ENCODE measurements around the gene TEAD1. TPM values are rescaled to one million over a fixed set of nuclear protein-coding genes. Genes with fewer than 3 reads are reported as not detected.

Gene TEAD1
- total and polyA plus RNA-seq, 4 donors, result 9.1 to 38.4 (median 10.7) TPM

GRCh38 chr11:12767027-12767426 lies 92.8 kb downstream of the TEAD1 start:
- H3K27ac ChIP-seq (ENCODE audit: low read depth in 1 of 2, low read length in 2 of 2), result no peak overlapping the region

GRCh38 chr11:12767577-12767976 lies 93.4 kb downstream of the TEAD1 start:
- H3K4me1 ChIP-seq (ENCODE audit: control insufficient read depth in 4 of 4, insufficient read depth in 4 of 4, low read length in 3 of 4), result peaks cover 0 to 17% (median 3%) of the 10 kb centered on the region in 4 donors
- no peak overlapping the region for H3K9ac ChIP-seq (ENCODE audit: low read depth in 1 of 2, low read length in 2 of 2)
- DNase-seq (ENCODE audit: low spot score), result no peak
- H3K9me3 ChIP-seq (ENCODE audit: control insufficient read depth in 4 of 4, low read length in 3 of 4), result no peaks in the 10 kb centered on the region
- peaks cover 0 to 12% (median 7%) of the 10 kb centered on the region in 4 donors for H3K36me3 ChIP-seq (ENCODE audit: control insufficient read depth in 4 of 4, insufficient read depth in 3 of 4, low read depth in 1 of 4, low read length in 3 of 4)
- H3K27ac ChIP-seq (ENCODE audit: low read depth in 1 of 2, low read length in 2 of 2), result peak overlapping the region in 1 of 2 donors; percentile 54
- 54% methylated on average over 5 of the region's 5 CpGs for WGBS
- TF ChIP-seq ATF3 (IDR thresholded peaks at IDR 0.05), result no peak
- TF ChIP-seq NR2F2 (IDR thresholded peaks at IDR 0.05), result no peak
- TF ChIP-seq TAF1 (conservative IDR thresholded peaks at IDR 0.05), result no peak
- TF ChIP-seq RAD21 (IDR thresholded peaks at IDR 0.05), result peak; percentile 32 to 58
- TF ChIP-seq REST (IDR thresholded peaks at IDR 0.05), result no peak
- TF ChIP-seq MAX (IDR thresholded peaks at IDR 0.05), result peak; percentile 46
- TF ChIP-seq HNF4G (IDR thresholded peaks at IDR 0.05), result peak; percentile 71
- peak; percentile 89 for TF ChIP-seq SP1 (IDR thresholded peaks at IDR 0.05)
- TF ChIP-seq GABPA (IDR thresholded peaks at IDR 0.05 in 1 of 2, conservative IDR thresholded peaks at IDR 0.05 in 1 of 2), result no peak
- TF ChIP-seq YY1 (IDR thresholded peaks at IDR 0.05), result peak; percentile 41
- peak; percentile 57 to 73 for TF ChIP-seq RXRA (IDR thresholded peaks at IDR 0.05)
- TF ChIP-seq FOXA2 (IDR thresholded peaks at IDR 0.05), result peak; percentile 47
- TF ChIP-seq CTCF (IDR thresholded peaks at IDR 0.05; ENCODE audit: low read depth, low read length, missing input control), result no peak
- TF ChIP-seq FOXA1 (IDR thresholded peaks at IDR 0.05), result no peak
- TF ChIP-seq ZBTB33 (IDR thresholded peaks at IDR 0.05), result peak; percentile 40
- no peak for TF ChIP-seq EGR1 (IDR thresholded peaks at IDR 0.05; ENCODE audit: low read depth in 2 of 2)
- TF ChIP-seq JUND (IDR thresholded peaks at IDR 0.05), result peak; percentile 35 to 38
- TF ChIP-seq HNF4A (conservative IDR thresholded peaks at IDR 0.05), result peak; percentile 98
- no peaks in the 10 kb centered on the region for H3K27me3 ChIP-seq (ENCODE audit: control insufficient read depth in 4 of 4, insufficient read depth in 4 of 4, low read length in 3 of 4)
- H3K4me3 ChIP-seq (ENCODE audit: low read depth in 1 of 3, low read length in 3 of 3), result no peak overlapping the region

More at GRCh38 chr11:12767027-12767426, 92.8 kb downstream of the TEAD1 start:
- H3K36me3 ChIP-seq (ENCODE audit: control insufficient read depth in 4 of 4, insufficient read depth in 3 of 4, low read depth in 1 of 4, low read length in 3 of 4), result peaks cover 0 to 12% (median 7%) of the 10 kb centered on the region in 4 donors
- no peak overlapping the region for H3K4me3 ChIP-seq (ENCODE audit: low read depth in 1 of 3, low read length in 3 of 3)
- peaks cover 0 to 17% (median 3%) of the 10 kb centered on the region in 4 donors for H3K4me1 ChIP-seq (ENCODE audit: control insufficient read depth in 4 of 4, insufficient read depth in 4 of 4, low read length in 3 of 4)
- no peak for DNase-seq (ENCODE audit: low spot score)
- TF ChIP-seq HNF4G (IDR thresholded peaks at IDR 0.05), result no peak
- no peak for TF ChIP-seq FOXA1 (IDR thresholded peaks at IDR 0.05)
- no peak for TF ChIP-seq FOXA2 (IDR thresholded peaks at IDR 0.05)
- TF ChIP-seq YY1 (IDR thresholded peaks at IDR 0.05), result no peak
- 93% methylated on average over 3 of the region's 3 CpGs for WGBS
- no peaks in the 10 kb centered on the region for H3K27me3 ChIP-seq (ENCODE audit: control insufficient read depth in 4 of 4, insufficient read depth in 4 of 4, low read length in 3 of 4)
- no peak overlapping the region for H3K9ac ChIP-seq (ENCODE audit: low read depth in 1 of 2, low read length in 2 of 2)
- no peaks in the 10 kb centered on the region for H3K9me3 ChIP-seq (ENCODE audit: control insufficient read depth in 4 of 4, low read length in 3 of 4)

Data from liver (tissue), 9 donors.